HG03565 (cell line): ENCODE measurements around the gene LRRK1.

ENCODE experiments used
- ATAC-seq: cut with Tn5 transposase; IDR thresholded peaks from one replicate; pipeline ENCODE4 v1.9.1; 2021; ENCODE audit warnings: mild to moderate bottlenecking, moderate library complexity; ENCODE audit not compliant: unreplicated experiment

Gene LRRK1

DNA sequence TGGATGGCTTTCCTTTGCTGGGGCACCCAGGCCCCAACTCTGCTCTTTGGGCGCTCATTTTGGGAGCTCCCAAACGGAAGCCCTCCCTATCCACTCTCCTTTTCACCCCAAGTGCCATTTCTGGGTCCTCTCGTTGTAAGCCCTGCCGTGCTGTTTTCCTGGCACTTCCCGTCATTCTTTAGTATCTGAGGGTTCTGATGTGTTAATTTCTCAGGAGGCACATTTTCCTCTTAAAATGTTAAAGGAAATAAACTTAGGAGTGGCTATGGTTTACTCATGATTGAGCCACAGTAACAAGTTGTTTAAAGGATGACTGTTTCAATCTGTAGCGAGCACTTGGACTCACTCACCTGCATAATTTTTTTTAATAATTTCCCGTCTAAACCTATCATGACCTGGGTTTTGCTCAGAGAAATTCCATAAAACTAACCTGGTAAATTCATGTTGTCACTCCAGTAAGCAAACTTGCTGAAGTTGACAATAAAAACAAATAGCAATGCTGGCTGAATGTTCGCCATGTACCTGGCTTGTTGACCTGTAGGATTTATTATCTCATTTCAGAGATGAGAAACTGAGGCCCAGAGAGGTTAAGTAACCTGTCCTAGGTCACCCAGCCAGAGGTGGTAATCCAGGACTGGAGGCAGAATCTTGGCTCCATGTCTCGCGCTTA, 29.0 kb upstream of the LRRK1 start:
- no peak for ATAC-seq

DNA sequence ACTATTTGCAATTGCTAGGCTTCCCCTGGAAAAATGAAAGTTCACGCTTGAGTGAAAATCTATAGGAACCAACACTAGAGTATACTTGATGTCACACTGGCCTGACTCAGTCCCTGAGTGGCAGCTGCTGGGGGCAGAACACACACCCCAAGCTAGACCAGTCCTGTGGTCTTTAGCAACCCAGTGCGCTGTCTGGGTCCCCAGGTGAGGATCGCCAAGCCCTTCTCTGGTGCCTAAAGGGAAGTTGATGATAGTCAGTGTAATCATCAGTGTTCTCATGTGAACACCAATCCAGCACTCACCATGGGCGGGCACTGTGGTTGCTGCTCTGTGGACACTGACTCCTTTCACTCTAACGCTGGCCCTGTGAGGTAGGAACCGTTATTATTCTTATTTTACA, 28.3 kb upstream of the LRRK1 start:
- no peak for ATAC-seq

DNA sequence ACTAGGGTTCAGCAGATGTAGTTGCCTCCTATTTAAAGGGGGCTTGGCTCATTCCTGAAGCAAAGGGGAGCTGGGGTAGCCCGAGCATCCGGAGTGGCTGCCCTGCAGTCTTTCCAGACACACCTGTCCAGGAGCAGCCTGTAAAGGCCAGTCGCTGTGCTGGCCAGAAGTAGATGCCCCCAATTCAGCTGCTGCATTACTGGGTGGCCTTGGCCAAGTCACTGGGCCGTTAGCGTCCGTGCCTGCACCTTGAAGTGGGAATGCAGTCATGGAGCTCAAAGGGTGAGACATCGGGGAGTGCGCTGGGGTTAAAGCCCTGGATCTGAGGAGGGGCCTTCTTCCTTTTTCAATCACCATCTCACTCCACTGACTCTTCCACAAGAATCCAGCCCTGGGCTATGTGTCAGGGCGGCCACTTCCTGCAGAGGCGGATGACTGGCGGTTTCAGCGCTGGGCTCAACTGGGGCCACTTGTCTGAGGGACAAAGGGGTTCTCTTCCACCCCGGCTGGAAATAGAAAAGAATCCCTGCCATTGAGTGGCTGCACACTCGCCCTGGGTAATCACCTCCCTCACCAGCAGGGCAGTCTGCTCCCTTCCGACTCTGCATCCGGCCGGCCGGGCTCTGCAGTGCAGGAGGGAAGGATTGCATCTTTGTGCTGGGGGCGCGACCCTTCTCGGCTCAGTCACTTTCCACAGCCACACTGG, 27.7 kb upstream of the LRRK1 start:
- no peak for ATAC-seq

DNA sequence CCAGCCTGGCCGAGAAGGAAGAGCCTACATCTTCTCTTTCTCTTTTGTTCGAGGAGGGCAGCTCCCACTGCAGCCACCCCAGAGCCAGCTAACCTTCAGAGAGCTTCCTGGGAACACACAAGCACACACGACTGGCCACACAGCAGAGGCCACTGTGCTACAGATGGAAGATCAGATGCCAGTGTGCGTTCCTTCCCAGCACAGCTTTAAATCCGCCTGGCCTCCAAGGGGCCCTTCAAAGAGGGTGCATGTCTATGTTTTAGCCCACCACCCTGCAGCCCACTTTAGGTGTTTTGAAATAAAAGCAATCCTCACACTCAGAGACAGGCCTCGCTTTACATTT, 27.2 kb upstream of the LRRK1 start:
- ATAC-seq, result no peak

DNA sequence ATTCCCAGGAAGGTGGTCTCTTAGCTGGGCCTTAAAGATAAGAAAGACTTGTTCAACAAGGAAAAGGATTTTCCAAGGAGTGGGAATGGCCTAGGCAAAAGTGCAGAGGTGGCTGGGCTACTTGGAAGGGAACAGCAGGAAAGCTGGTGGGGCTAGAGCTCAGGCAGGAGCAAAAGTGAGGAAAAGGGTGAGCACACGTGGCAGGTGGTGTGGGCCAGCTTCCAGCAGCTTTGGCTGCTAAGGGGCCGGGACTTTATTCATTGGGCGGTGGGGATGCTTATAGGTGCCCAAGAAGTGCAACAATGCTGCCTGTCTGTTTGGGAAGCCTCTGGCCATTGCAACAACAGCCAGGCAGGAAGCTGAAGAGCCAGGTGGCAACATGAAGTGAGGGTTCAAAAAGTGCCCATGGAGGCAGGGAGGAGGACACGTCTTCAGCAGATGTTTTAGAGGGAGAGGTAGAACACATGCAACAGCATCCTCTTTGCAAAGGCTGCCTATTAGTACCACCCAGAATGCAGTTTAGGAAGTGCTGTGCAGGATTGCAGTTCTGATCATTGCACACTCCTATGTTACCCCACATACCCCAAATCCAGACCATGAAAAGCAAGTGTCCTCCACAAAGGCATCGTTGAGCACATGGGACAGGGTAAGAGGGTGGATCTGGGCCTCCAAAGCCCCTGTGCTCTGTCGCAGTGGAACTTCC, 25.7 kb upstream of the LRRK1 start:
- no peak for ATAC-seq

DNA sequence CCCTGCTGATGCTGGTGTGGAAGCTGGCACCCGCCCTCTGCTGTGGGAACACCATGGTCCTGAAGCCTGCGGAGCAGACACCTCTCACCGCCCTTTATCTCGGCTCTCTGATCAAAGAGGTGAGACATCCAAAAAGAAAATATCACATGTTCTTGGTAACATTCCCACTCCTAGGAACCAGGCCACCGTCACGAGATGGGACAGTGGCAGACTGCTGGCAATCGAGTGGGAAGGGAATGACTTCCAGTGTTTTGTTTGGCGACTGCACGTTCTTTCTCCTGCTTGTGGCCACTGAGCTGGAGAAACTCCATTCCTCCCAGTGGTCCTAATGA, 25.2 kb upstream of the LRRK1 start:
- ATAC-seq, result no peak

DNA sequence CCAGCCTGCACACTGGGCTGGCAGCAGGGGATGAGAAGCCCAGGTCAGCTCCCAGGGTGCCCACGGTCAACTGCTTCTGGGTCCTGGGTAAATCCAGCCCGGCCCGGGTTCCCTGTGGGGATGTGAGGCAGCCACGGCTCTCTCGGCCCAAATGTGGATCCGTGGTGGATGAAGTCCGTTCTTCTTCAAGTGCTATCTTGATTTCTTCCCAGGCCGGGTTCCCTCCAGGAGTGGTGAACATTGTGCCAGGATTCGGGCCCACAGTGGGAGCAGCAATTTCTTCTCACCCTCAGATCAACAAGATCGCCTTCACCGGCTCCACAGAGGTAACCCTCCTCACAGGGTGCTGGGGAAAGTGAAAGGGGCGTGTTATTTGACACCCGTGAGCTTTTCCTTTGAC, 23.4 kb upstream of the LRRK1 start:
- ATAC-seq, result no peak

DNA sequence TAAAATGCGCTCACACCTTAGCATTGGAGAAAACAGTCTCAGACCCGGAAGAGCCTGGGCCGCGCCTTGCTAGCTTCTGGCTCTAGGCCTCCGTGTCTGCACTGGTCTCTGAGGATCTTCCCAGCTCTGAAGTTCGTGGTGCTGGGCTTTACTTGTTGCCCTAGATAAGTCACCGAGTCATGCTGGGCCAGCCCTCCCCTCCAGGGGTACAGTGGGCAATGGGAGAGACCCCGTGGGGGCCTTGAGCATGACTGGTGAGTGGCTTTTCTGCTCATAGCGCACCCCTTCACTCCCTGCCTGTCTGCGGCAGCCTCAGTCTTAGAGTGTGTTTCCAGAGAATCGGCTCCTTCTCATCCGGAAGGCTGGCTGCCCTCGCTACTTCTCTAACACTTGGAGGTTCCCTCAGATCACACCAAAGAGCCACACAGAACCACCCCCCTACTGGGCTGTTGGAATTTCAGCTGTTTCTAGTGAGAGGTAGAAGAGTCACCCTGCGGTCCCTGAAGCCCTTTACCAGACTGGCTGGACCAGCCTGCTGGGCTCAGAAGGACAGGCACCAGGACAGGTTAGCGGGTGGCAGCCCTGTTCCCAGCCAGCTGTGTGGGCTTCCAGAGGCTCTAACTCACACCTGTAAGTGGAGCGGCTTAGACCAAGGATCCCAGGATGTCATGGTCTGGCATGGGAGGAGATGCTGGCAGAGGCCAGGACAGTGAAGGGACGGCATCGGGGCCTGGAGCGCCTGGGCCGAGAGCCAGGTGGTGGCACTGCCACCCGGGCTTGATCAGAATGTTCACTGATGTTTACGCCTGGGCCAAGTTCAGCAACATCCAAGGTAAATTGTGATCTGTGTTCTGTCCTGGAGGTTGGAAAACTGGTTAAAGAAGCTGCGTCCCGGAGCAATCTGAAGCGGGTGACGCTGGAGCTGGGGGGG, 21.7 kb upstream of the LRRK1 start:
- ATAC-seq, result no peak

DNA sequence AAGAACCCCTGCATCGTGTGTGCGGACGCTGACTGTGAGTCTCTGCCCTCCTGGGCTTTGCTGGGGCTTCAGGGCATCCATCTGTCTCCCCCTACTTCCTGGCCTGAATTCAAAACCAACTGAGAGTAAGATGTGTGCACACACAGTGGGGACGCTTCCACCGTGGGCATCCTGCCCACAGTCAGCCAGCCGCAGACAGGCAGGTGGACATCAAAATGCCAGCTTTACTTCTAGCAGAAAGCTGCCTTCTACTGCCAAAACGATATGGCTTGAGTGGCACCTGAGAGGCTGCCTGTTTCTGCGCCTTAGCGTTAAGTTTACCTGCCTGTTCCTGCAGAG, 21.0 kb upstream of the LRRK1 start:
- no peak for ATAC-seq

DNA sequence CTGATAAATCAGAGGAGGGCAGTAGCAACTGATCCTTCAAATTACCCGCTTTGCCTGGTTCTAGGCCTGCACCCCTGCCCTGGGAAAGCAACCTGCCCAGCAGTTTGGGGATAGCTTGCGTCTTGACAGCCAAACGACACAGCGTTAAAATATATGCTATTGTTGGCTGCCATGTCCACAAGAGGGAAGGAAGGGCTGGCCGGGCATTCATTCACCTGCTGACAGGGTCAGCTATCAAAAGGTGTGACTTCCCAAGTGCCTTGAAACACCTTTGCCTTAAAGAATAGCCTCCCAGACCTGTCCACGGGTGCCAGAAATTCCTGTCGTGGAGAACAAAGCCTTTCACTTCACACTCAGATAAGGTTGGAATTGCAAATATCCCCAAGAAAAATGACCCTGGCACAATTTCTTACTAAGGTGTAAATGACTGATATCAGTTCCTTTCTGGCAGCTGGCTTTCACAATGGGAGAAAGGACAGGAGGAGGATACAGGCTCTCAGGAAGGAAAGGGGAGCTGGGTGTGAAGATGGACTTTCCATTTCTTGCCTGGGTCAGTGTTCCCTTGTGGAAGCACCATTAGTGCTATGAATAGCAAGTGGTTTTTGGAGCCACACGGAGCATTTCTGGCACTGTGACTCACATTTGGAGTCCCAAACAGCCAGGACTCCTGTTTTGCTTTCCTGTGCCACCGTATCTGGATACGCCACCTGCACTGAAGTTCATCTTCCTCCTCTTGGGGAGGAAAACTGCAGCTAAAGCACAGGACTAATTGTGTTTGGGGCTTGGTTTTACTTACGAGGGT, 20.3 kb upstream of the LRRK1 start:
- no peak for ATAC-seq

DNA sequence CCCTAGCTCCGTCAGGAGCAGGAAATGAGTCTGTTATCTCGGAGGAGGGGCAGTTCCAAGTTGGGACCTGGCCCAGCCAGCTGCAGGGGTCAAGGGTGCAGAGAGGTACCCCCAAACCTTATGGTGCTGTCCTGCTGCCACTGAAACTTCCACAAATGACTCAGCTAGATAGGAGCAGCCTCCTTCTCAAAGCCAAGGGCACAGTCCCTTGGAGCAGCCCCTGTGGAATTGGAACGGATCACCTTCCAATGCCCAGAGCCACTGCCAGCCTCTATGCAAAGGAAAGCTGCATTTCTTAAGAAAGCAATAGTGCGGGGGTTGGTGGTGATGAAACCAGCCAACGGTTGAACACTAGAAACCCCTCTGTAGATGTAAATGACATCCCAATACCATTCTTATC, 19.6 kb upstream of the LRRK1 start:
- no peak for ATAC-seq

DNA sequence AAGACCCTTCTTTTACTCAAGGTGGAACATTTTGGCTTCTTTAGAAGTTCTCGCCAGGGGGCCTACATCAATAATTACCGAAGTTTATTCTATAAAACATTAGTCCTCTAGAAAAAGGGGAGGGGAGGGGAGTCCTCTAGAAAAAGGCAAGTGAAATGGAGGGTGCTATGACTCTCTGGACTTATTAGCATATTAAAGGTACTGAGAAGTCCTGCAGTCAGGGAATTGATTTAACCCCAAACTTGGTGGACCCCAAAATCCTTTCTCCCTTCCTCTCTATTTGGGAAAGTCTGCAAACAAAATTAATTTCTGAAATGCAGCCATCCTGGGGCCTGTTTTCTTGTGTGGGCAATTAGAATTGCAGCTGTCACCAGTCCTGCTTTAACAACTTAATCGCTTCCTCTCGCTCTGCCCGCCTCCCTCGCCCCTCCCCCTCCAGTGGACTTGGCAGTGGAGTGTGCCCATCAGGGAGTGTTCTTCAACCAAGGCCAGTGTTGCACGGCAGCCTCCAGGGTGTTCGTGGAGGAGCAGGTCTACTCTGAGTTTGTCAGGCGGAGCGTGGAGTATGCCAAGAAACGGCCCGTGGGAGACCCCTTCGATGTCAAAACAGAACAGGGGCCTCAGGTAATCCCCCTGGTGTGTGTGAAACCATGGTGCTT, 18.9 kb upstream of the LRRK1 start:
- no peak for ATAC-seq

DNA sequence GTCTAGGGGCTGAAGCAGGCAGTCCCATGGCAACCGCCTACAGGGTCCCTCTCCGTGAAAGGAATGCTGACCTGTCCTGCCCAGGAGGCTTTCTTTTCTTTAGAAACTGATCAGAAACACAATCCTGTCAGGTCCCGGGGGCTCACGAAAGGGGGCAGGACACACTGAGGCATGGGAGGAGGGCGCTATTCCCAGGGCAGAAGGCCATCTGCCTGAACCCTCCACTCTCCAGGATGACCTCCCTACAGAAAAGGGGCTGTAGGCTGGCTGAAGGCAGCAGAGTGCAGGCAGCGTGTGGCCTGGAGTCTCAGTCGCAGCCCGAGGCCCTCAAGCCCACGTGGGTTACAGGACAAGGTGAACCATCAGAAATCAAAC, 18.4 kb upstream of the LRRK1 start:
- ATAC-seq, result no peak

DNA sequence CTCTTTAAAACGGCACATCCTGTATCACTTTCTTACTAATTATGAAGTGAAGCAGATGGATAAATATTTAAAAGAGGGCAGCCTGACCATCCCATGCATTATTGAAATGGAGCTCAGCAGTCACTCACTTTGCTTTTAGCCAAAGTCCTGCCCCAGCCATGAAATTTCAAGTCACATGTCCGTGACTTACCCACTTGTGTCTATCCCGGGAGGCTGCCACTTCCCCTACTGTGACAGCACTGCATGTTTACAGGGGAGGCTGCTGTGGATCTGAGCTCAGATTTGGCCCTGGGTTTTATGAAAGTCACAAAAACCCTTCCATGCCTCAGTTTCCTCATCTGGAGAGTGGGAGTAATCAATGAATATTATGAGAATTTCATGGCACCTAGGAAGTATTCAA, 17.9 kb upstream of the LRRK1 start:
- ATAC-seq, result no peak

DNA sequence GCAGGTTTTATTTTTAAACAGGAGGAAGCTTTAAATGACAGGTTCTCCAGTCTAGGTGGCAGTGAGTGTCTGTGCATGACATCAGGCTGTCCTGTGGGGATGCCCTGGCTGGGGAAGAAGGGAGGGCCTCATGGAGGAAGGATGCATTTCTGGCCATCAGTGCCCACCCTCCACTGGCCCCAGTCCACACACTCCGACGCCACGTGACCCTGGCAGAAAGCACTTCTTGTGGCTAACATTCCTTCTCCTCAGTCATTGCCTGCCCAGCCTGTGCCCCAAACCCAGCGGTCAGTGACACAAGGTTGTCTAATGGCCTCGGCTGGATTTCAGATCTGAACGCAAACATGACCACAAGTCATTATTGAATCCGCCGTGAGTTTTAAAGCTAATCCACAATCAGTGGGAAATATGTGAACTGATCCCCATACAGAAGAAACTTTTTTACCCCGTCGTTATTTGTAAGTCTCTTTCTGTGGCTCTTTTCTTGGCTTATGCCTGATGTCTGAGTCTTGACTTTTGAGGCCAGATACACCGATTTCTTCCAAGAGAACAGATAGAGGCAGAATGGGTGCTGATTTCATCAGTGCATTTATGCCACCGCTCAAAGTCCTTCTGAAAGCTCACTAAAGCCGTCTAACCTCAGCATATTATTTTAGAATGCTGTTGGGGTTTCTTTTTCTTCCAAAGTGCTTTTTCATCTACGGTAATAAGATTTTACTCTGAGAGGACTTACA, 17.3 kb upstream of the LRRK1 start:
- no peak for ATAC-seq

DNA sequence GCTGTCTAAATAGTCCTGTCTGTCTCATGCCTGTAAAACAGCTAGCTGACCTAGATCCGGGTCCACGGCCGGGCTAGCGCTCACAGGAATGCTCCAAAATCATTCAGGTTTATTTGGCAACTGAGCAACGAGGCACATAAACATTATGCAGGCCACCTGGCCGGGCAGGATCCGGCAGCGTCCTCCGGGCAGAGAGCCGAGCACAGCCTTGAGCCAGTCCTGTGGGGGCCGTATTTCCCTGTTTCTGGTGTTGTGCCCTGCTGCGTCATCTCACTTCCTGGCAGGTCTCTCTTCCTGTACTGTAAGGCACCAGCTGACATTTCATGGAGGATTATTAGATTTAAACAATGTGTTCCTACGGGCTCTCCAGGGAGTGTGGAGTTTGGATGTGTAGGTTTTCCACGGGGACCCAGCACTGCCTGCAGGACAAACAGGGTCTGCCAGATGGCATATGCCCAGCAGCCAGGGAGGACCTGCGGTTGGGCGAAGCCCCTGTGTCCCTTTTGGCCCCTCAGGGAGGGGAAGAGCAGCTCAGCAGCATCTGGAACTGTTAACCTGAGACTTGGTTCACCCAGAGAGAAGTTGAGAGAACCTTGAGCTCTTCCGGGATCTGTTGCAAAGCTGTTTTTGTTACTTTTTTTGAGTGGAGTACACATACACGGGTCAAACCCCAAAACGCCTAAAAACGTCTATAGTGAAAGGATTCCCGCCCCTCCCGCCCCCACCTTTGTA, 16.6 kb upstream of the LRRK1 start:
- ATAC-seq, result no peak

DNA sequence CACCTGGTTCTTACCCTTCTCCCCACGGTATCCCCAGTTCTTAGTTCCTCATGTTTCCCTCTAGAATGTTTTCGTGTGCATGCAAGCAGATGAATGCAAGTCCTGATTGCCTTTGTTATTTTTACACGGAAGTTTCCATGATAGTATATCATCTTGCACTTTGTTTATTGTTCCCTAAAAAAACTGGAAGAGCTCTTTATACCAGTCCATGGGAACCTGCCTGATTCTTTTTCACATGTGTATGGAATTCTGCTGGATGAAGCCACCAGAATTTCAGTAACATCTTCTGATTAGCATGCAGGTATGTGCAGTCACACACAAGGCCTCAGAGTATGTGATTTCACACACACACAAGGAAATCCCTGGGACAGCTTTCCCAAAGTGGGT, 16.0 kb upstream of the LRRK1 start:
- ATAC-seq, result no peak

DNA sequence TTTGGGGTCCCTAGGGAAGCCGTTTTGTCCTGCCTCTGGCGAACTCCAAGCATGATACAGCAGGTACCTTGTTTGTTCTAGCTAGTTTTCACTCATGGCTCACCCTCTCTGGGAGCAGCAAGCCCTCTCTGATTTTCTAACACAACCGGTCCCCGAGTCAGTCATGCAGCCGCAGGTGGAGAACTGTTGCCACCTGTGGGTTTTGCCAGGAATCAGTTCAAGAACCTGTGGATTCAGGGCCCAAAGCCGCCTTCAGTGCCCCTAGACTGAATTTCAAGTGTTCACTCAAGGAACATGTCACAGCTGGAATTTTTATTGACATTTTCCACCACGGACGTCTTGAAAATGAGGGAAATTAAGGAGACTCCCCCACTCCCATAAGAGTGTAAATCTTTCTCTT, 13.3 kb upstream of the LRRK1 start:
- ATAC-seq, result no peak

DNA sequence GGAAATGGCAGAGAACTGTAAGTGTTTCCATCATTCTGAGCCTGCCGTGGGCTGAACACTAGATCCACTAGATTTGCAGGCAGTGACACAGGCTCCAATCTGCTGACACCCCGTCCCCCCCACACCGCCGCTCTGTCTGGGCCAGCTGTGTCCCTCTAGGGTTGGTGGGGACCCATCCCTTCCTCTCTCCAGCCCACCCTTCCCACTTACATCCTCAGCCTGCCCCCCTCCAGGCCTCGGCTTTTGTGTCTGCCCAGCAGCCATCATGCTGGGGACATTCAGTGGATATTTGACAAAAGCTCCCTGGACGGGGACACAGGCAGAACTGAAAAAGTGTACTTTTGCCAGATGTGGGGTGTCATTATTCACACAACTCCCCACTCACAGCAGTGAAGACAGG, 10.7 kb upstream of the LRRK1 start:
- ATAC-seq, result no peak
